PC-9 (cell line): Measurements from ENCODE around the gene NRIP1.

Experiments
- EZH2 ChIP-seq: fragments of 200-600 bp; sonication (generic); IDR thresholded peaks from 2 replicates; pipeline ENCODE4 v1.8.0; 2017; ENCODE audit warnings: antibody characterized with exemption, low read depth
- TF ChIP-seq, protein P1 (sequence below): fragments of 200-600 bp; sonication (generic); conservative IDR thresholded peaks from 2 replicates; pipeline ENCODE4 v1.6.1; 2017; ENCODE audit warnings: mixed run types, antibody characterized with exemption, mild to moderate bottlenecking, moderate library complexity

DNA sequence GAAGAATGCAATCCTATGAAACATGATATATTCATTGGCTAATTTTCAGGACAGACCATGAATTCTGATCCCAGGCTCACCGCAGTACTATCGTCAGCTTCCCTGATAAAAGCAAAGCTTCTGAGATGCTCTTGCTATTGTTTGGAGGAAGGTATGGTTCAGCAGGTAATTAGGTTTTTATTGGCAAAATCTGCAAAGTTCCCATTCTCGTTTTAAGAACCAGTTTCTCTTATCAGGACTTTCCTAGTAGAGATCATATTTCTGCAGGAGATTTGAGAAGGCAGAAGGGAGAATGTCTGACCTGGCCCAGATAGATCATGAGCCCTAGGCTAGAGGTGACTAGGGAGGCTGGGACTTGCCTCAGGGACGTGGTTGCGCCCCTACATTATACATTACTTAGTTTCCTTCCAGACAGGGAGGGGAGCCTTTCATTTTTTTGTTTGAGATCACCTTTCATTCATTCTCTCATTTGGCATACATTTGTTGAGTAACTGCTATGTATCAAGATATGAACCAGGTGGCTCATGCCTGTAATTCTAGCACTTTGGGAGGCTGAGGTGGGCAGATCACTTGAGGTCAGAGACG lies 108.8 kb downstream of the NRIP1 start:
- TF ChIP-seq, protein P1, sequence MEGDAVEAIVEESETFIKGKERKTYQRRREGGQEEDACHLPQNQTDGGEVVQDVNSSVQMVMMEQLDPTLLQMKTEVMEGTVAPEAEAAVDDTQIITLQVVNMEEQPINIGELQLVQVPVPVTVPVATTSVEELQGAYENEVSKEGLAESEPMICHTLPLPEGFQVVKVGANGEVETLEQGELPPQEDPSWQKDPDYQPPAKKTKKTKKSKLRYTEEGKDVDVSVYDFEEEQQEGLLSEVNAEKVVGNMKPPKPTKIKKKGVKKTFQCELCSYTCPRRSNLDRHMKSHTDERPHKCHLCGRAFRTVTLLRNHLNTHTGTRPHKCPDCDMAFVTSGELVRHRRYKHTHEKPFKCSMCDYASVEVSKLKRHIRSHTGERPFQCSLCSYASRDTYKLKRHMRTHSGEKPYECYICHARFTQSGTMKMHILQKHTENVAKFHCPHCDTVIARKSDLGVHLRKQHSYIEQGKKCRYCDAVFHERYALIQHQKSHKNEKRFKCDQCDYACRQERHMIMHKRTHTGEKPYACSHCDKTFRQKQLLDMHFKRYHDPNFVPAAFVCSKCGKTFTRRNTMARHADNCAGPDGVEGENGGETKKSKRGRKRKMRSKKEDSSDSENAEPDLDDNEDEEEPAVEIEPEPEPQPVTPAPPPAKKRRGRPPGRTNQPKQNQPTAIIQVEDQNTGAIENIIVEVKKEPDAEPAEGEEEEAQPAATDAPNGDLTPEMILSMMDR = no peak
- no peak for TF ChIP-seq EZH2
